C4-2B (cell line): ENCODE data around the gene PER2.

Source experiments
- H3K27ac ChIP-seq: fragments of 450-650 bp; 2 replicates; pipeline ENCODE4 v1.5.1; 2017
- ZFX ChIP-seq: fragments of 450-650 bp; IDR thresholded peaks from 2 replicates; pipeline ENCODE4 v1.6.1; 2017
- TF ChIP-seq, protein P1 (sequence below): fragments of 450-650 bp; conservative IDR thresholded peaks from 2 replicates; pipeline ENCODE4 v1.5.1; 2017; ENCODE audit warnings: mild to moderate bottlenecking

Gene PER2

DNA sequence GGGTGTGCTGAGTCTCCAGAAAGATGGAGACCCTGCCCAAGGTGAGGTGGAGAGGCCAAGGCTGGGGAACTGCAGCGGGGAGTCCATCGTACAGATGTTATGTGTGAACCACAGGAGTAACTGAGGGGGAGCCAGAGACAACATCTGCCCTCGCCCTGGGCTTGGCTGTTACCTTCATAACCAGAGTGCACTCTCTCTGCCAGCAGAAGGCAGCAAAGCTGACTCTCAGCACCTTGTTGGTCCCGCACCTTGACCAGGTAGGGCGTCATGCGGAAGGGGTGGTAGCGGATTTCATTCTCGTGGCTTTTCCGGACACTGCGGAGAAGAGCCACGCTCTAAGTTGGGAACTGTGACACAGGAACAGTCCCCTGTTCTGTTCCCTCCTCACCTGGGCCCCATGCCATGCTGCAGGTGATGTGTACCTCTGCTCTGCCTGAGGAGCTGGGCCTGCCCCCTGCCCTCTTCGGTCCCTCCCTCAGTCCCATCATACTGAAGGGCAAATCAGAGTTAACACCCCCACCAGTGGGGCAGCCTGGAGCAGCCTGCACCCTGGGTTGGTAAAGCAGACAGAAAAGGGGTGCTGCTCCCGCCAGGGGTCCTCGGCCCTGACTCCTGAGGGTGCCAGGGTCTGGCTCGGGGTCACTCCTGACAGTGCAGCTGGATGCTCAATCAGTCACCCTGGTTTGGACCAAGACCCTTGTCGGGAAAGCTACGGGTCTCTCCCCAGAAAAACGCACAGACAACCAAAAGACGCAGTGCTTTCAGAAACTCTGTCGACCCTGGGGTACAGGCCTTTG is 20.3 kb downstream of the PER2 start:
- TF ChIP-seq, protein P1, sequence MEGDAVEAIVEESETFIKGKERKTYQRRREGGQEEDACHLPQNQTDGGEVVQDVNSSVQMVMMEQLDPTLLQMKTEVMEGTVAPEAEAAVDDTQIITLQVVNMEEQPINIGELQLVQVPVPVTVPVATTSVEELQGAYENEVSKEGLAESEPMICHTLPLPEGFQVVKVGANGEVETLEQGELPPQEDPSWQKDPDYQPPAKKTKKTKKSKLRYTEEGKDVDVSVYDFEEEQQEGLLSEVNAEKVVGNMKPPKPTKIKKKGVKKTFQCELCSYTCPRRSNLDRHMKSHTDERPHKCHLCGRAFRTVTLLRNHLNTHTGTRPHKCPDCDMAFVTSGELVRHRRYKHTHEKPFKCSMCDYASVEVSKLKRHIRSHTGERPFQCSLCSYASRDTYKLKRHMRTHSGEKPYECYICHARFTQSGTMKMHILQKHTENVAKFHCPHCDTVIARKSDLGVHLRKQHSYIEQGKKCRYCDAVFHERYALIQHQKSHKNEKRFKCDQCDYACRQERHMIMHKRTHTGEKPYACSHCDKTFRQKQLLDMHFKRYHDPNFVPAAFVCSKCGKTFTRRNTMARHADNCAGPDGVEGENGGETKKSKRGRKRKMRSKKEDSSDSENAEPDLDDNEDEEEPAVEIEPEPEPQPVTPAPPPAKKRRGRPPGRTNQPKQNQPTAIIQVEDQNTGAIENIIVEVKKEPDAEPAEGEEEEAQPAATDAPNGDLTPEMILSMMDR, result no peak
- no peak for TF ChIP-seq ZFX
- H3K27ac ChIP-seq, result no peak overlapping the region

DNA sequence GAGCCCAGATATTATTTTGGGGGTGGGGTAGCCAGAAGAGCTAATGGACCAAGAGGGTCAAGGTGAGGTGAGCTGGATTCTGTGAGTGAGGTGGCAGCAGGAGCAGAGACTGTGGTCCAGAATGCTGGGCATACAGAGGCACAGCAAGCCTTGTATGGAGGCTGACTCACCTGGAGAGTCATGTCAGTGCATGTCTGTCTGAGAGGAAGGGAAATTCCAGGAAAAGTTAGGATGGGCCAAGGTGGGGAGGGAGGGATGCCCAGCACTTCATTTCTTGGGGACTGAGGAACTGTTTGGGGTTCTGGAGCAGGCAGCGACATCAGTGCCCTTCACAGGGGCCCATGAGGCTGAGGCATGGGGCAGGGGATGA is 21.1 kb downstream of the PER2 start:
- TF ChIP-seq, protein P1, result no peak
- TF ChIP-seq ZFX, result no peak
- H3K27ac ChIP-seq, result no peak overlapping the region

DNA sequence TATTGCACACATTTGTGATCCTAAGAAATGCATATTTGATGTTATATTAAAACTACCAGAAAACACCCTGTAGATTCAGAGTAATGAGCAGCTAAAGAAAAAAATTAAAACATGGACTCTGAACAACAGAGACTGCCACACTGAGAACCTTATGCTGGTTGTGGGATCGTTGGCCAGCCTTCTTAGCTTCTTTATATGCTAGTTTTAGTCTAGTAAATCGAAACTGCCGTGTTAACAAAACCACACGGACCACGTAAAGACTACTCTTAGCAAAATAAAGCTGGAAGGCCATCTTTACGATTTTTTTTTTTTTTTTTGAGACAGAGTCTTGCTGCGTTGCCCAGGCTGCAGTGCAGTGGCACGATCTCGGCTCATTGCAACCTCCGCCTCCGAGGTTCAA is 22.8 kb downstream of the PER2 start:
- TF ChIP-seq, protein P1, result no peak
- no peak for TF ChIP-seq ZFX
- no peak overlapping the region for H3K27ac ChIP-seq

DNA sequence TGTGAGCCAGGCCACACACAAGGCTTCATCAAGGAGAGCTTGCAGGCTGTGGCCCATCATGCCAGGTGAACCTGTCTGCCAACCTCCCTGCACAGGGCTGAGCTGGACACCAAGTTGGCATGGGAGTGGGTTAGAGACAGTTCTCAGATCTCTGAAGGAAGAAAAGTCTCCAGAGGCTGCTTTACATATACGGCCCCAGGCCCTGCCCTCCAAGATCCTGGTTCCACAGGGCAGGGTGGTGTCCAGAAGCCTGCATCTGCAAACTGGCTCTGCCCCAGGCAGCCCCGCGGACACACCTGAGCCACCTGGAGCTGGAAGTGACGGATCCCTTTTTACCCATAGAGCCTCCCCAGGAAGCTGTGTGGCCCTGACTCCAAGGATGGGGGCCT is 24.3 kb downstream of the PER2 start:
- H3K27ac ChIP-seq, result peak overlapping the region; percentile 78

DNA sequence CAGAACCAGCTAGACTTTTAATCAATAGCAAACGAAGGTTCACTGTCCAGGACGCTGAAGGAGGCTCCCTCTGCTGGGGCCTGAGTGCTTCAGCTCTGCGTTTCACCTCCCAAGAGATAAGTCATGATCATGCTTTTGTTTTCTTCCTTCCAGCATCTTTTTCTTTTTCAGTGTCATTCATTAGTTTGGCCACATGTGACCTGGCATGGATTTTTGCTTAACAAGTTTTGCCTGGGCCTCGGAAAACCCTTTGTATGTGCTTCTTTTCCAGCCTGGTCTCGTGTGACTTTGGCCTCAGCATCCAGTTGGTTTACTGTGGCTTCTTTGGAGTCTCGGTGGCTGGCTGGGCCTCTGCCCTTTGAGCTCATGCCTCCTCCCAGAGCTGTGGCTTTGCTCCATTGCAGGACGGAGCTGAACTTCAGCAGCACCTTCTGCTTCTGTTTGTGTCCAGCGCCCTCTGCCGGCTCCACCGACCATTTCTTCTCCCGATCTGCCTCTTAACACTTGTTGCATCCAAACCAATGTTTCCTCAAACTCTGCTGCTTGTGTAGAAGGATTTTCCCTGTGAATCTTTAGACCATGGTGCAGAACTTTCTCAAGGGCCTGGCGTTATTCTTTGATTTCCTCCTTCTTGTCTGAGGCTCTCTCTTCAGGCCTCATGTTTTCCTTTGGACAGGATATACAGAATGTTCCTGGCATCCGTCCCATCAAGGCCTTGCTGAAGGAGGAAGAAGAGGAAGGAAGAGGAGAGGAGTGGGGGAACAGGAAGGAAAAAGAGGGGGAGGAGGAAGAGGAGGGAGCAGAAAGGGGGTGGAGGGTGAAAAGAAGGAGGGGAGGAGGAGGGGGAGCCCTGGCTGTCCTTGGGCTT is 25.0 kb downstream of the PER2 start:
- H3K27ac ChIP-seq, result peak overlapping the region; percentile 78
- TF ChIP-seq, protein P1, result peak; percentile 88
- TF ChIP-seq ZFX, result peak; percentile 25; the same call in 1 of the 2 replicates

More for the DNA sequence above, 24.3 kb downstream of the PER2 start:
- TF ChIP-seq, protein P1, result no peak
- TF ChIP-seq ZFX, result no peak

DNA sequence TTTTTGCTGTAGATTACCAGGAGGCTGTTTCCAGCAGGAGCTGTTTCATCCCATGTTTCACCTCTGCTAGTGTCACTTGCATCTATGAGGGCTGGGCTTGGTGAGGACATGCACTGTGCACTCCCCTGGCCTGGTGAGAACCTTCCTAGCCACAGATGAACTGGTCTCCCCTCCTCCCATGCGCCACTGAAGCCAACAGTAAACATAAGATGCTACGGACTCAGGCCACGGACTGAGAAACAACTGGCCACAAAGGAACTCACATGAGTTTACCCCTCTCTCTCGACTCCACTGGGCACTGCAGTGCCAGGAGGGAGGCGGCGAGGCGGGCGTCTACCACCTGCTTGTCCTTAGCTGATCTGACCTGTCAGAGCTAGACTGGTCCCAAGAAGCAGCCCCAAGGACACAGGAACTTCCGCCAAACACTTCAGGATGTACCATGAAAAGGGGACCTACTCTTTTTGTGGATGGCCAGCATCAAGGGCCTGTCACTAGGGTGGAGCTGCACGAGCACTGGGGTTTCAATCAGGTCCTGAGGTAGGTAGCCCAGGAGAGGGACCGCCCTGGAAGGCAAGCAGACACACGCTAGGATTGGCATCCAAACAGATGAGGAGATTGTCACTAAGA is 25.8 kb downstream of the PER2 start:
- peak overlapping the region; percentile 78 for H3K27ac ChIP-seq
- TF ChIP-seq, protein P1, result no peak
- no peak for TF ChIP-seq ZFX
